H1 (cell line): Measurements from ENCODE around the gene BYSL. TPM values are rescaled to one million over a fixed set of nuclear protein-coding genes. Genes with fewer than 3 reads are reported as not detected.

ENCODE experiments used
- BCL11A ChIP-seq, 2 experiments: IDR thresholded peaks; one replicate each; pipeline ENCODE4 v1.6.1; 2011; ENCODE audit warnings: low read depth in 2 of 2, low read length in 2 of 2, mild to moderate bottlenecking in 2 of 2
- CBX5 ChIP-seq: fragments of 300-800, 300-1000 bp; sonication (generic); IDR thresholded peaks from 2 replicates; pipeline ENCODE4 v1.7.1; 2016; ENCODE audit warnings: antibody characterized with exemption, low read length, low read depth
- CBX8 ChIP-seq: fragments of 300-800, 300-1000 bp; sonication (generic); IDR thresholded peaks from 2 replicates; pipeline ENCODE4 v1.7.1; 2016; ENCODE audit warnings: low read depth, low read length, borderline replicate concordance
- E2F6 ChIP-seq: IDR thresholded peaks from 2 replicates; pipeline ENCODE4 v1.6.1; 2012; ENCODE audit warnings: inconsistent platforms
- EP300 ChIP-seq, 2 experiments: IDR thresholded peaks; 1 replicate in 1 of 2; 2 replicates in 1 of 2; pipeline ENCODE4 v1.6.1; 2011 to 2012; ENCODE audit warnings: low read depth in 2 of 2, low read length in 2 of 2, mild to moderate bottlenecking in 2 of 2, borderline replicate concordance in 1 of 2, inconsistent platforms in 1 of 2, moderate library complexity in 1 of 2
- EZH2 ChIP-seq: fragments of 200-600 bp; sonication (generic); IDR thresholded peaks from 2 replicates; pipeline ENCODE4 v1.7.1; 2012; ENCODE audit warnings: low read depth, mild to moderate bottlenecking, moderate library complexity, low read length, inconsistent platforms; ENCODE audit not compliant: severe bottlenecking
- JUN ChIP-seq: IDR thresholded peaks from 2 replicates; pipeline ENCODE4 v1.6.1; 2011; ENCODE audit warnings: low read depth, mild to moderate bottlenecking, improper control_type of control experiment, low read length
- JUND ChIP-seq: IDR thresholded peaks from 2 replicates; pipeline ENCODE4 v1.6.1; 2011; ENCODE audit warnings: mild to moderate bottlenecking, improper control_type of control experiment, low read length
- KDM1A ChIP-seq: fragments of 200-600, 300-600 bp; sonication (generic); IDR thresholded peaks from 2 replicates; pipeline ENCODE4 v1.7.1; 2016; ENCODE audit warnings: mild to moderate bottlenecking, low read length, borderline replicate concordance
- POLR2A ChIP-seq, 2 experiments: IDR thresholded peaks; 1 replicate in 1 of 2; 2 replicates in 1 of 2; pipeline ENCODE4 v1.6.1; 2011; ENCODE audit warnings: low read depth in 2 of 2, low read length in 2 of 2, mild to moderate bottlenecking in 2 of 2; ENCODE audit errors: control extremely low read depth in 1 of 2
- POU5F1 ChIP-seq: IDR thresholded peaks from 2 replicates; pipeline ENCODE4 v1.6.1; 2011; ENCODE audit warnings: low read depth, mild to moderate bottlenecking, low read length, moderate library complexity
- RBBP5 ChIP-seq: IDR thresholded peaks from 2 replicates; pipeline ENCODE4 v1.7.1; 2012; ENCODE audit warnings: low read depth, mild to moderate bottlenecking, inconsistent platforms, low read length, moderate library complexity, borderline replicate concordance
- RXRA ChIP-seq: IDR thresholded peaks from 2 replicates; pipeline ENCODE4 v1.6.1; 2011; ENCODE audit warnings: low read depth, mild to moderate bottlenecking, low read length, moderate library complexity; ENCODE audit not compliant: insufficient read depth
- SAP30 ChIP-seq: fragments of 300-600 bp; sonication (generic); IDR thresholded peaks from 2 replicates; pipeline ENCODE4 v1.7.1; 2012; ENCODE audit warnings: low read length, moderate library complexity, mild to moderate bottlenecking, inconsistent platforms; ENCODE audit not compliant: insufficient read depth, insufficient replicate concordance
- SP1 ChIP-seq: IDR thresholded peaks from 2 replicates; pipeline ENCODE4 v1.6.1; 2011; ENCODE audit warnings: low read depth, low read length
- SUZ12 ChIP-seq: fragments of 200-600 bp; sonication (generic); IDR thresholded peaks from 2 replicates; pipeline ENCODE4 v1.6.1; 2012; ENCODE audit warnings: mild to moderate bottlenecking, inconsistent platforms, low read length, moderate library complexity, mixed read lengths
- TAF1 ChIP-seq: IDR thresholded peaks from 2 replicates; pipeline ENCODE4 v1.6.1; 2011; ENCODE audit warnings: mild to moderate bottlenecking, low read depth, low read length
- USF2 ChIP-seq: IDR thresholded peaks from 2 replicates; pipeline ENCODE4 v1.6.1; 2011; ENCODE audit warnings: low read length, improper control_type of control experiment
- ZNF274 ChIP-seq: IDR thresholded peaks from 2 replicates; pipeline ENCODE4 v1.7.0; 2012; ENCODE audit warnings: low read length, borderline replicate concordance; ENCODE audit errors: extremely low read depth
- polyA plus RNA-seq, 7 experiments: library from polyadenylated mRNA; depleted of rRNA in 3 of 7; stranded (reverse) in 5 of 7; unstranded in 2 of 7; fragments of >200 nt in 5 of 7; fragments of 200-250 nt in 2 of 7; gene quantifications; 1 replicate in 5 of 7; 2 replicates in 1 of 7; 4 replicates in 1 of 7; pipeline versions ENCODE4 v1.2.1 to v1.2.3, GENCODE V29; 2011 to 2013; ENCODE audit warnings: missing spikeins in 2 of 7, mixed read lengths in 2 of 7
- total RNA-seq: library from RNA; stranded (reverse); fragmentation: NEBNext Ultra II Directional; extraction: Animal tissue kit (Norgen Biotek cat#: 25700); gene quantifications from 2 replicates; pipeline ENCODE4 v1.2.1, GENCODE V29; 2021
- TF ChIP-seq, protein P1 (sequence below), 3 experiments: IDR thresholded peaks; 1 replicate in 2 of 3; 2 replicates in 1 of 3; pipeline versions ENCODE4 v1.5.1 to v1.6.1; 2011; ENCODE audit warnings: low read length in 3 of 3, mild to moderate bottlenecking in 3 of 3, inconsistent platforms in 2 of 3, low read depth in 1 of 3, moderate library complexity in 1 of 3; ENCODE audit not compliant: insufficient read depth in 1 of 3; ENCODE audit errors: control extremely low read depth in 1 of 3

Gene BYSL
- total and polyA plus RNA-seq, 2 of the 8 experiments (the other 6 are each of a cell fraction or from before 2014, with no cell fraction given), result 37.3 to 49.2 TPM

GRCh38 chr6:41939176-41939847 lies 18.0 kb downstream of the BYSL start (continued):
- TF ChIP-seq E2F6 (no peak), USF2 (no peak), JUN (no peak), BCL11A (IDR thresholded peaks at IDR 0.05; ENCODE audit: low read depth in 2 of 2, low read length in 2 of 2) (no peak), EZH2 (no peak), ZNF274 (no peak), POU5F1 (no peak), EP300 (IDR thresholded peaks at IDR 0.05; ENCODE audit: borderline replicate concordance in 1 of 2, low read depth in 2 of 2, low read length in 2 of 2) (peak in 1 of 2 experiments; percentile 10; a peak in 1 of 3 replicates), RXRA (no peak), CBX5 (no peak), SP1 (peak; percentile 68; the same call in 1 of the 2 replicates), CBX8 (no peak), TAF1 (peak; percentile 9; the same call in 1 of the 2 replicates), RBBP5 (peak; percentile 23), SAP30 (no peak), KDM1A (no peak), POLR2A (IDR thresholded peaks at IDR 0.05; ENCODE audit: control extremely low read depth in 1 of 2, low read depth in 2 of 2, low read length in 2 of 2) (peak in 1 of 2 experiments; percentile 57; a peak in 2 of 3 replicates), JUND (no peak), SUZ12 (no peak)
- TF ChIP-seq, protein P1, sequence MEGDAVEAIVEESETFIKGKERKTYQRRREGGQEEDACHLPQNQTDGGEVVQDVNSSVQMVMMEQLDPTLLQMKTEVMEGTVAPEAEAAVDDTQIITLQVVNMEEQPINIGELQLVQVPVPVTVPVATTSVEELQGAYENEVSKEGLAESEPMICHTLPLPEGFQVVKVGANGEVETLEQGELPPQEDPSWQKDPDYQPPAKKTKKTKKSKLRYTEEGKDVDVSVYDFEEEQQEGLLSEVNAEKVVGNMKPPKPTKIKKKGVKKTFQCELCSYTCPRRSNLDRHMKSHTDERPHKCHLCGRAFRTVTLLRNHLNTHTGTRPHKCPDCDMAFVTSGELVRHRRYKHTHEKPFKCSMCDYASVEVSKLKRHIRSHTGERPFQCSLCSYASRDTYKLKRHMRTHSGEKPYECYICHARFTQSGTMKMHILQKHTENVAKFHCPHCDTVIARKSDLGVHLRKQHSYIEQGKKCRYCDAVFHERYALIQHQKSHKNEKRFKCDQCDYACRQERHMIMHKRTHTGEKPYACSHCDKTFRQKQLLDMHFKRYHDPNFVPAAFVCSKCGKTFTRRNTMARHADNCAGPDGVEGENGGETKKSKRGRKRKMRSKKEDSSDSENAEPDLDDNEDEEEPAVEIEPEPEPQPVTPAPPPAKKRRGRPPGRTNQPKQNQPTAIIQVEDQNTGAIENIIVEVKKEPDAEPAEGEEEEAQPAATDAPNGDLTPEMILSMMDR (IDR thresholded peaks at IDR 0.05; ENCODE audit: control extremely low read depth in 1 of 3, insufficient read depth in 1 of 3, low read depth in 1 of 3, low read length in 3 of 3), result no peak
